Fibroblast of mammary gland (primary cell): ENCODE measurements around the gene CAMP.

Source experiments
- DNase-seq: peaks from one replicate; pipeline ENCODE4 v3.0.0-alpha.2; 2010; ENCODE audit warnings: low read depth
- H3K4me3 ChIP-seq: 2 replicates; pipeline ENCODE4 v1.5.1; 2011; ENCODE audit warnings: low read depth, mild to moderate bottlenecking, low read length, moderate library complexity; ENCODE audit not compliant: control insufficient read depth
- TF ChIP-seq, protein P1 (sequence below): conservative IDR thresholded peaks from 2 replicates; pipeline ENCODE4 v1.5.1; 2011; ENCODE audit warnings: low read depth, low read length, inconsistent platforms; ENCODE audit not compliant: control insufficient read depth, insufficient read depth

The CAMP gene, protein sequence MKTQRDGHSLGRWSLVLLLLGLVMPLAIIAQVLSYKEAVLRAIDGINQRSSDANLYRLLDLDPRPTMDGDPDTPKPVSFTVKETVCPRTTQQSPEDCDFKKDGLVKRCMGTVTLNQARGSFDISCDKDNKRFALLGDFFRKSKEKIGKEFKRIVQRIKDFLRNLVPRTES

DNA sequence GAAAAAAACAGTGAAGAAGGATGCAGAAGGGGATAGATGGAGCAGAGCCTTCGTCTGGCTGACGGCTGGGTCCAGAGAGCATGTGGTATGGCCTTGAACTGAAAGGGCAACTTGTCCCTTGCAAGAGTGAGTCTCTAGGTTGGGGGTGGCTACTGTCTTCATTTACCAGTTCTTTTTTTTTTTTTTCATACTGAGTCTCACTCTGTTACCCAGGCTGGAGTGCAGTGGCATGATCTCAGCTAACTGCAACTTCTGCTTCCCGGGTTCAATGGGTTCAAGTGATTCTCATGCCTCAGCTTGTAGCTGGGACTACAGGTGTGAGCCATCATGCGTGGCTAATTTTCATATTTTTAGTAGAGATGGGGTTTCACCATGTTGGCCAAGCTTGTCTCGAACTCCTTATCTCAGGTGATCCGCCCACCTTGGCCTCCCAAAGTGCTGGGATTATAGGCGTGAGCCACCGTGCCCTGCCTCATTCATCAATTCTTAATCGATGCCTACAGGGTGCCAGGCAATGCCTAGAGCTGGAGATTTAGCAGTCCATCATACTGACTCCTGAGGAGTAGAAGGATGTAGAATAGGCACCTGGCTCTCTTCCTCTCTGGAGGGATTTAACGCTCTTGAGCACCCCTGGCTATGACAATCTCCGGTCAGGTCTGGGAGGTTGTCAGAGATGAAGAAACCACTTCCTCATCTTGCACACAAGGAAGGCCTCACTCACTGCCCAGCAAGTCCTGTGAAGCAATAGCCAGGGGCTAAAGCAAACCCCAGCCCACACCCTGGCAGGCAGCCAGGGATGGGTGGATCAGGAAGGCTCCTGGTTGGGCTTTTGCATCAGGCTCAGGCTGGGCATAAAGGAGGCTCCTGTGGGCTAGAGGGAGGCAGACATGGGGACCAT, at the start of gene CAMP:
Gene CAMP (plus strand): TSS at position 880 of the 898 bp plus-strand sequence. CDS start 17 bp downstream, at position 897.
- TF ChIP-seq, protein P1, sequence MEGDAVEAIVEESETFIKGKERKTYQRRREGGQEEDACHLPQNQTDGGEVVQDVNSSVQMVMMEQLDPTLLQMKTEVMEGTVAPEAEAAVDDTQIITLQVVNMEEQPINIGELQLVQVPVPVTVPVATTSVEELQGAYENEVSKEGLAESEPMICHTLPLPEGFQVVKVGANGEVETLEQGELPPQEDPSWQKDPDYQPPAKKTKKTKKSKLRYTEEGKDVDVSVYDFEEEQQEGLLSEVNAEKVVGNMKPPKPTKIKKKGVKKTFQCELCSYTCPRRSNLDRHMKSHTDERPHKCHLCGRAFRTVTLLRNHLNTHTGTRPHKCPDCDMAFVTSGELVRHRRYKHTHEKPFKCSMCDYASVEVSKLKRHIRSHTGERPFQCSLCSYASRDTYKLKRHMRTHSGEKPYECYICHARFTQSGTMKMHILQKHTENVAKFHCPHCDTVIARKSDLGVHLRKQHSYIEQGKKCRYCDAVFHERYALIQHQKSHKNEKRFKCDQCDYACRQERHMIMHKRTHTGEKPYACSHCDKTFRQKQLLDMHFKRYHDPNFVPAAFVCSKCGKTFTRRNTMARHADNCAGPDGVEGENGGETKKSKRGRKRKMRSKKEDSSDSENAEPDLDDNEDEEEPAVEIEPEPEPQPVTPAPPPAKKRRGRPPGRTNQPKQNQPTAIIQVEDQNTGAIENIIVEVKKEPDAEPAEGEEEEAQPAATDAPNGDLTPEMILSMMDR = no peak
- DNase-seq = peak; percentile 44
- no peak within 1 kb of the TSS for H3K4me3 ChIP-seq

DNA sequence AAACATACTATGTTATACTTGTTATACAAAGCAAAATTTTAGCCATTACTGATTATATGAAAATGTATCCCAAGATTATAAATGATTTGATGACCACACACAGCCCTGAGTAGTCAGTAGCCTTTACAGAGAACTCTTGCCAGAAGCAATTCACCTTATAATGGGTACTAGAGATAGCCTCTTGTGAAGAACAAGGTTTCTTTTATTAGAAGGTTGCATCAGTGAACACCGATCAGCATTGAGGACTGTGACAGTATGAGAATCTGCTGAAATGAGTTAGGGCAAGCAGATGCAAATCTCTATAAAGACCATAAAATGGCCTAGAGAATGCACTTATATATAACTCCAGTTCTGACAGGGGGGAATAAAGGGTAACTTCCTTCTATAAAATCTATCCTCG, 45.2 kb upstream of the CAMP start:
- TF ChIP-seq, protein P1 = no peak
- DNase-seq = no peak
- no peak overlapping the region for H3K4me3 ChIP-seq

DNA sequence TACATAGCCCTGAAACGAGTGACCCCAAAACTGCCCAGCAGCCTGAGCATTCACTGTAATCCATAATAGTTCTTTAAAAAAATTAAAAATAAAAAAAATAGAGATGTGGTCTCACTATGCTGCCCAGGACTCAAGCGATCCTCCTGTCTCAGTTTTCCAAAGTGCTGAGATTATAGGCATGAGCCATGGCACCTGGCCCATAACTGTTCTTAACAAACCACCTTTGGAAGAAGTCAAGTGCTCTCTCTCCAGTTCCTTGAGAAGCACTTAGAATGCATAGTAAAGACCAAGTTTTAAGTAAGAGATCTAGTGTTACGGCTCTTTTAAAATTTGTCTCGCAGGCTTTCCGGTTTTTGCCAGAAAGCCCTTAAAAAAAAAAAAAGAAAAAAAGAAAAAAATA, 43.3 kb upstream of the CAMP start:
- H3K4me3 ChIP-seq = no peak overlapping the region
- TF ChIP-seq, protein P1 = no peak
- DNase-seq = no peak

DNA sequence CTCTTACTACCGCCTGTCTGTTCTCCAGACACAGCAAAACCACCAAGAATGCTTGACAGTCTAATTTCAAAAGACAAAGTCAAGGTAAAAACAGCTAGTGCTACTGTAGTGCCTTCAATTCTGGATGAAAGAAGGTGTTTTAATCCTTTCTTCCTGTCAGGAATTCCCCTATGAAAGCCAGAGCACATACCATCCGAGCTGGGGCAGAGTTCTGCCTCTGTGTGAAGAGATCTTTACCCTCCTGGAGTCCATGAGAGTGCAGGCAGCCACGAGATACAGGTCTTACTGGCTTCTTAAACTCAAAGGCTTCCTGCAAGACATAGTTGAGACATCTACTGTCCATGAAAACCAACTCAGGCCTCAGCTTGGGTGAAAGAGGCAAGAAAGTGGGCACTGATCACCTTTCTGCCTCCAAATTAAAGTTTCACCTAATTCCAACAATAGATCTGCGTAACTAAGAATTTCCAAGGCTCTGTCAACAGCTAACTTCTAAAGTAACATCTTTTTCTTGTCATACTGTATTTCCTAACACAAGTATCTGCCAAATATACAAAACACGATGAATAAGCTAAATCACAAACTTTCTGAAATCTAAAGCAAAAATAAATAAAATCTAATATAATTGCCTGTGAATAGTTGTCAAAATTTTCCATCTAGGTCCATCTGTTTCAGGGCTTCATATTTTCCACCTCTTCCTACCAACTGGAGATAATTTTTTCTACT, 42.6 kb upstream of the CAMP start:
- no peak overlapping the region for H3K4me3 ChIP-seq
- no peak for DNase-seq
- TF ChIP-seq, protein P1 = no peak

DNA sequence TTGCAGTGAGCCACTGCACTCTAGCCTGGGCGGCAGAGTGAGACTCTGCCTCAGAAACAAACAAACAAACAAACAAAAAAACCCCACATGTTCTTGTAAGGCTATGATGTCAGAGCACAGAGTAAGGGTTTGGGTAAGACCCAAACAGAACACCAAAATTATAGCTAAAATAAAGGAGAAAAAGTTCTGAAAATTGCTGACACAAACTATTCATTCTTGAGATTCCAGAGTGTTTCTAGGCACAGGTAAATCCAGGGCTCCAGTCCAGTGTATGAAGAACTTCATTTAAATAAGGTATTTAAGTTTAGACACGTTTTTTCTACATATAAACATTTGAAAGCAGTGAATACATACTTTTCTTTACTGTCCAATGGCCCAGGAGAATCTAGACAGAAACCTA, 39.0 kb upstream of the CAMP start:
- H3K4me3 ChIP-seq = no peak overlapping the region
- TF ChIP-seq, protein P1 = no peak
- DNase-seq = no peak

DNA sequence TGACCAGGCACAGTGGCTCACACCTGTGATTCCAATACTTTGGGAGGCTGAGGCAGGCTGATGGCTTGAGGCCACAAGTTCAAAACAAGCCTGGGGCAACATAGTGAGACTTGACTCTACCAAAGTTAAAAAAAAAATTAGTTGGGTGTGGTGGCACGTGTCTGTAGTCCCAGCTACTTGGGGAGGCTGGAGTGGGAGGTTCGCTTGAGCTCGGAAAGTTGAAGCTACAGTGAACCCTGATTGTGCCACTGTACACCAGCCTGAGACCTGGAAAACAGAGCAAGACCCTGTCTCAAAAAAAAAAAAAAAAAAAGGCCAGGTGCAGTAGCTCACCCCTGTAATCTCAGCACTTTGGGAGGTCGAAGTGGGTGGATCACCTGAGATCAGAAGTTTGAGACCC, 38.2 kb upstream of the CAMP start:
- no peak for DNase-seq
- no peak overlapping the region for H3K4me3 ChIP-seq
- TF ChIP-seq, protein P1 = no peak
